H1 (cell line): Measurements from ENCODE around the gene UBASH3A. TPM values are rescaled to one million over a fixed set of nuclear protein-coding genes. Genes with fewer than 3 reads are reported as not detected.

Experiments used
- CTCF ChIA-PET: fragments of 300-600 bp; sonication (Branson Sonifier 250); formaldehyde crosslinking; loops from one replicate; lab custom pipeline; 2021; ENCODE audit not compliant: partially characterized antibody; lab: Charles Lee
- POLR2A ChIA-PET: fragments of 300-600 bp; sonication (Branson Sonifier 250); formaldehyde crosslinking; loops from one replicate; lab custom pipeline; 2021; ENCODE audit warnings: inconsistent platforms; ENCODE audit not compliant: partially characterized antibody; lab: Charles Lee
- DNase-seq, 2 experiments: peaks; one replicate each; pipeline versions ENCODE4 v3.0.0 to v3.0.0-alpha.2; 2010 to 2022; ENCODE audit warnings: low spot score in 2 of 2, low read depth in 1 of 2, mixed read lengths in 1 of 2
- FAIRE-seq: peaks from 2 replicates; lab custom pipeline; 2011; peaks lifted over from hg19 to GRCh38; lab: Jason Lieb, UNC
- H2AFZ ChIP-seq: 2 replicates; pipeline ENCODE4 v1.8.1; 2012; ENCODE audit warnings: low read length, inconsistent platforms
- H2AK5ac ChIP-seq: 2 replicates; pipeline ENCODE4 v1.6.1; 2013; ENCODE audit warnings: low read depth, low read length
- H2BK120ac ChIP-seq: replicated peaks from 2 replicates; pipeline ENCODE3; 2013; ENCODE audit warnings: low read depth, low read length, inconsistent platforms
- H2BK12ac ChIP-seq: 2 replicates; pipeline ENCODE4 v1.6.1; 2013; ENCODE audit warnings: low read depth, low read length
- H2BK15ac ChIP-seq: 2 replicates; pipeline ENCODE4 v1.6.1; 2013; ENCODE audit warnings: low read length
- H2BK20ac ChIP-seq: 2 replicates; pipeline ENCODE4 v1.6.1; 2013; ENCODE audit warnings: low read length
- H2BK5ac ChIP-seq: 2 replicates; pipeline ENCODE4 v1.6.1; 2013; ENCODE audit warnings: low read depth, low read length
- H3K14ac ChIP-seq: 2 replicates; pipeline ENCODE4 v1.6.1; 2013; ENCODE audit warnings: inconsistent platforms; ENCODE audit not compliant: insufficient read length
- H3K18ac ChIP-seq: 2 replicates; pipeline ENCODE4 v1.6.1; 2013; ENCODE audit warnings: low read length; ENCODE audit errors: extremely low read depth
- H3K23ac ChIP-seq: 2 replicates; pipeline ENCODE4 v1.6.1; 2013; ENCODE audit warnings: inconsistent platforms; ENCODE audit not compliant: insufficient read length
- H3K23me2 ChIP-seq: 2 replicates; pipeline ENCODE4 v1.6.1; 2013; ENCODE audit warnings: low read depth, low read length
- H3K27ac ChIP-seq: 2 replicates; pipeline ENCODE4 v1.6.1; 2011; ENCODE audit warnings: low read depth, low read length, inconsistent platforms
- H3K27me3 ChIP-seq, 4 experiments: replicated peaks in 1 of 4; 1 replicate in 1 of 4; 2 replicates in 3 of 4; pipeline versions ENCODE4 v1.6.1 to v1.8.1; 2011 to 2013; ENCODE audit warnings: low read length in 3 of 4, mild to moderate bottlenecking in 3 of 4, inconsistent platforms in 2 of 4, mixed read lengths in 2 of 4, moderate library complexity in 1 of 4; ENCODE audit not compliant: control insufficient read depth in 3 of 4, insufficient read depth in 3 of 4; ENCODE audit errors: extremely low read depth in 1 of 4
- H3K36me3 ChIP-seq, 4 experiments: 2 replicates each; pipeline versions ENCODE4 v1.6.1 to v1.8.1; 2011 to 2013; ENCODE audit warnings: mild to moderate bottlenecking in 4 of 4, low read length in 3 of 4, moderate library complexity in 2 of 4, control low read depth in 1 of 4, inconsistent platforms in 1 of 4; ENCODE audit not compliant: insufficient read depth in 4 of 4, control insufficient read depth in 2 of 4
- H3K4ac ChIP-seq: replicated peaks from 2 replicates; pipeline ENCODE3; 2013; ENCODE audit warnings: low read length, low read depth, mixed read lengths, inconsistent platforms; ENCODE audit not compliant: insufficient read length
- H3K4me1 ChIP-seq, 4 experiments: replicated peaks in 1 of 4; 1 replicate in 1 of 4; 2 replicates in 3 of 4; pipeline versions ENCODE4 v1.6.1 to v1.8.1; 2011 to 2013; ENCODE audit warnings: low read length in 3 of 4, inconsistent platforms in 2 of 4, mixed read lengths in 1 of 4; ENCODE audit not compliant: insufficient read depth in 4 of 4, control insufficient read depth in 3 of 4
- H3K4me2 ChIP-seq, 2 experiments: 2 replicates each; pipeline versions ENCODE4 v1.6.1 to v1.8.1; 2011 to 2013; ENCODE audit warnings: low read depth in 2 of 2, low read length in 2 of 2, control low read depth in 1 of 2, inconsistent platforms in 1 of 2, mild to moderate bottlenecking in 1 of 2; ENCODE audit not compliant: insufficient read depth in 1 of 2
- H3K4me3 ChIP-seq, 4 experiments: fragments of 200-600, 300-600 bp in 1 of 4; sonication (generic), shearing (Covaris generic), sonication (Bioruptor Twin) in 1 of 4; 2 replicates each; pipeline versions ENCODE4 v1.5.1 to v1.8.1; 2011 to 2016; ENCODE audit warnings: low read length in 4 of 4, low read depth in 3 of 4, control low read depth in 2 of 4, inconsistent platforms in 2 of 4, mild to moderate bottlenecking in 2 of 4, mixed read lengths in 1 of 4, moderate library complexity in 1 of 4; ENCODE audit not compliant: insufficient read depth in 2 of 4; ENCODE audit errors: extremely low read depth in 1 of 4
- H3K56ac ChIP-seq: replicated peaks from 2 replicates; pipeline ENCODE3; 2013; ENCODE audit warnings: low read depth, mild to moderate bottlenecking, mixed read lengths, low read length, inconsistent platforms; ENCODE audit not compliant: insufficient read length
- H3K79me1 ChIP-seq: 2 replicates; pipeline ENCODE4 v1.6.1; 2013; ENCODE audit warnings: low read depth, low read length, control low read depth
- H3K79me2 ChIP-seq, 2 experiments: 2 replicates each; pipeline versions ENCODE4 v1.6.1 to v1.8.1; 2012 to 2013; ENCODE audit warnings: low read length in 2 of 2, mild to moderate bottlenecking in 2 of 2, inconsistent platforms in 1 of 2; ENCODE audit not compliant: insufficient read depth in 2 of 2, control insufficient read depth in 1 of 2
- H3K9ac ChIP-seq, 4 experiments: replicated peaks in 1 of 4; 1 replicate in 1 of 4; 2 replicates in 3 of 4; pipeline versions ENCODE4 v1.6.1 to v1.8.1; 2011 to 2013; ENCODE audit warnings: low read depth in 3 of 4, low read length in 3 of 4, control low read depth in 2 of 4, mild to moderate bottlenecking in 2 of 4, moderate library complexity in 2 of 4, inconsistent platforms in 1 of 4; ENCODE audit errors: extremely low read depth in 1 of 4
- H3K9me3 ChIP-seq, 2 experiments: 2 replicates each; pipeline versions ENCODE4 v1.6.1 to v1.8.1; 2012 to 2013; ENCODE audit warnings: mild to moderate bottlenecking in 2 of 2, moderate library complexity in 2 of 2, control low read depth in 1 of 2, inconsistent platforms in 1 of 2, low read depth in 1 of 2, low read length in 1 of 2, mixed read lengths in 1 of 2; ENCODE audit not compliant: insufficient read depth in 2 of 2
- H4K20me1 ChIP-seq, 2 experiments: replicated peaks in 1 of 2; 2 replicates each; pipeline versions ENCODE3 to v1.8.1; 2011 to 2013; ENCODE audit warnings: inconsistent platforms in 2 of 2, low read length in 2 of 2, mild to moderate bottlenecking in 1 of 2; ENCODE audit not compliant: insufficient read depth in 2 of 2, control insufficient read depth in 1 of 2
- H4K5ac ChIP-seq: 2 replicates; pipeline ENCODE4 v1.6.1; 2013; ENCODE audit warnings: low read length, low read depth, mixed read lengths, inconsistent platforms; ENCODE audit not compliant: insufficient read length
- H4K8ac ChIP-seq: 2 replicates; pipeline ENCODE4 v1.8.0; 2013; ENCODE audit warnings: mild to moderate bottlenecking, moderate library complexity, low read length, inconsistent platforms; ENCODE audit not compliant: insufficient read depth; ENCODE audit errors: extremely low read depth
- H4K91ac ChIP-seq: replicated peaks from 2 replicates; pipeline ENCODE3; 2013; ENCODE audit warnings: low read length, mixed read lengths, inconsistent platforms; ENCODE audit not compliant: insufficient read length
- CBX8 ChIP-seq: fragments of 300-800, 300-1000 bp; sonication (generic); IDR thresholded peaks from 2 replicates; pipeline ENCODE4 v1.7.1; 2016; ENCODE audit warnings: low read depth, low read length, borderline replicate concordance
- CTCF ChIP-seq, 3 experiments: IDR thresholded peaks; 1 replicate in 2 of 3; 2 replicates in 1 of 3; pipeline versions ENCODE4 v1.5.1 to v1.6.1; 2011; ENCODE audit warnings: low read length in 3 of 3, mild to moderate bottlenecking in 3 of 3, inconsistent platforms in 2 of 3, low read depth in 1 of 3, moderate library complexity in 1 of 3; ENCODE audit not compliant: insufficient read depth in 1 of 3; ENCODE audit errors: control extremely low read depth in 1 of 3
- RAD21 ChIP-seq, 2 experiments: IDR thresholded peaks in 1 of 2; conservative IDR thresholded peaks in 1 of 2; 2 replicates each; pipeline ENCODE4 v1.6.1; 2011; ENCODE audit warnings: low read depth in 2 of 2, low read length in 2 of 2, improper control_type of control experiment in 1 of 2, inconsistent platforms in 1 of 2, mild to moderate bottlenecking in 1 of 2, moderate library complexity in 1 of 2
- RFX5 ChIP-seq: IDR thresholded peaks from 2 replicates; pipeline ENCODE4 v1.6.1; 2011; ENCODE audit warnings: low read depth, low read length, improper control_type of control experiment, borderline replicate concordance
- TBP ChIP-seq: IDR thresholded peaks from 2 replicates; pipeline ENCODE4 v1.6.1; 2011; ENCODE audit warnings: low read depth, low read length, improper control_type of control experiment
- WGBS, 2 experiments: shearing (Covaris generic) in 1 of 2; methylation state at CpG; one replicate each; pipeline versions ENCODE4 v1.1.6 to v1.1.7; 2013 to 2015; ENCODE audit warnings: low lambda C conversion rate in 2 of 2, mixed read lengths in 2 of 2, inconsistent platforms in 1 of 2, low coverage in 1 of 2, missing lambda C conversion rate in 1 of 2; ENCODE audit not compliant: insufficient replicate concordance in 2 of 2, insufficient coverage in 1 of 2, insufficient read length in 1 of 2; ENCODE audit errors: extremely low coverage in 1 of 2, missing lambda C conversion rate in 1 of 2; 5-methylcytosine and 5-hydroxymethylcytosine counted together
- polyA plus RNA-seq, 7 experiments: library from polyadenylated mRNA; depleted of rRNA in 3 of 7; stranded (reverse) in 5 of 7; unstranded in 2 of 7; fragments of >200 nt in 5 of 7; fragments of 200-250 nt in 2 of 7; gene quantifications; 1 replicate in 5 of 7; 2 replicates in 1 of 7; 4 replicates in 1 of 7; pipeline versions ENCODE4 v1.2.1 to v1.2.3, GENCODE V29; 2011 to 2013; ENCODE audit warnings: missing spikeins in 2 of 7, mixed read lengths in 2 of 7
- total RNA-seq: library from RNA; stranded (reverse); fragmentation: NEBNext Ultra II Directional; extraction: Animal tissue kit (Norgen Biotek cat#: 25700); gene quantifications from 2 replicates; pipeline ENCODE4 v1.2.1, GENCODE V29; 2021

The UBASH3A gene
- total and polyA plus RNA-seq, 2 of the 8 experiments (the other 6 are each of a cell fraction or from before 2014, with no cell fraction given) = not detected

- no peak overlapping the region for H2BK120ac ChIP-seq
- WGBS, 2 experiments = 83% methylated on average over 15 of the region's 16 CpGs; no CpG with 5 or more reads in 1 of the 2 experiments
Observed at GRCh38 chr21:42369821-42370220, 33.9 kb upstream of the UBASH3A start.

More at GRCh38 chr21:42369821-42370220, 33.9 kb upstream of the UBASH3A start:
- Histone ChIP-seq H3K4me3 (no peak overlapping the region), H2AFZ (no peak overlapping the region), H3K27ac (no peak overlapping the region), H3K23me2 (no peaks in the 10 kb centered on the region), H3K4ac (no peak overlapping the region), H3K79me1 (no peaks in the 10 kb centered on the region), H3K9ac (no peak overlapping the region), H2BK12ac (no peak overlapping the region), H3K27me3 (peaks cover 0 to 2% (median 0%) of the 10 kb centered on the region in 4 experiments; a peak in 1 of 7 replicates), H4K5ac (no peak overlapping the region), H2BK15ac (no peak overlapping the region; the same call in 1 of the 2 replicates), H4K91ac (no peak overlapping the region), H4K20me1 (no peaks in the 10 kb centered on the region), H2BK5ac (no peak overlapping the region), H3K9me3 (no peaks in the 10 kb centered on the region), H3K4me2 (no peak overlapping the region), H3K14ac (no peak overlapping the region), H3K4me1 (peaks cover 0 to under 1% (median 0%) of the 10 kb centered on the region in 4 experiments; a peak in 4 of 7 replicates), H3K56ac (no peak overlapping the region), H2AK5ac (no peak overlapping the region), H4K8ac (peak overlapping the region; percentile 31; the same call in 1 of the 2 replicates), H3K36me3 (no peaks in the 10 kb centered on the region), H3K79me2 (no peaks in the 10 kb centered on the region), H2BK20ac (no peak overlapping the region), H3K18ac (no peak overlapping the region), H3K23ac (no peak overlapping the region)
- DNase-seq (peak in 1 of 2 experiments; percentile 71), FAIRE-seq (no peak)
- TF ChIP-seq CTCF (IDR thresholded peaks at IDR 0.05; ENCODE audit: control extremely low read depth in 1 of 3, insufficient read depth in 1 of 3, low read depth in 1 of 3, low read length in 3 of 3) (peak; percentile 30 to 37 (median 33)), CBX8 (no peak), TBP (no peak), RFX5 (no peak), RAD21 (IDR thresholded peaks at IDR 0.05 in 1 of 2, conservative IDR thresholded peaks at IDR 0.05 in 1 of 2; ENCODE audit: low read depth in 2 of 2, low read length in 2 of 2) (peak; percentile 21 to 40)
- POLR2A ChIA-PET = no interaction called here
- CTCF ChIA-PET = interaction anchor here (0.8 to 3.5 kb wide), 5 partner anchors 9 to 32 kb away, joined by 3 to 20 read pairs (median 6); no protein-coding TSS in a partner anchor
